Glutamatergic neuron (in vitro differentiated cells): ENCODE results near the gene CIDEA. TPM values are rescaled to one million over a fixed set of nuclear protein-coding genes. Genes with fewer than 3 reads are reported as not detected.
"Not testable (repeated sequence)": the region's sequence is repeated elsewhere in the genome, so short reads cannot be mapped to it uniquely, and the experiment has no call there.

Source experiments
- DNase-seq: peaks from one replicate; pipeline ENCODE4 v3.0.0; 2022
- H3K27ac Mint-ChIP-seq: one replicate; pipeline ENCODE4 v1.8.0; 2020; ENCODE audit warnings: mild to moderate bottlenecking, mixed read lengths, inconsistent platforms; ENCODE audit not compliant: unreplicated experiment
- H3K27me3 Mint-ChIP-seq: one replicate; pipeline ENCODE4 v1.8.0; 2020; ENCODE audit warnings: mild to moderate bottlenecking, moderate library complexity, mixed read lengths, inconsistent platforms; ENCODE audit not compliant: unreplicated experiment
- H3K36me3 Mint-ChIP-seq: one replicate; pipeline ENCODE4 v1.8.0; 2020; ENCODE audit warnings: mild to moderate bottlenecking, mixed read lengths, inconsistent platforms; ENCODE audit not compliant: unreplicated experiment
- H3K4me1 Mint-ChIP-seq: one replicate; pipeline ENCODE4 v1.8.0; 2020; ENCODE audit warnings: mild to moderate bottlenecking, low read depth, mixed read lengths, inconsistent platforms; ENCODE audit not compliant: unreplicated experiment
- H3K4me3 Mint-ChIP-seq: one replicate; pipeline ENCODE4 v1.8.0; 2020; ENCODE audit warnings: mild to moderate bottlenecking, mixed read lengths, inconsistent platforms; ENCODE audit not compliant: unreplicated experiment
- H3K9me3 Mint-ChIP-seq: one replicate; pipeline ENCODE4 v1.8.0; 2020; ENCODE audit warnings: mild to moderate bottlenecking, moderate library complexity, mixed read lengths, inconsistent platforms; ENCODE audit not compliant: unreplicated experiment
- CTCF ChIP-seq: fragments of 200-600 bp; sonication (generic); IDR thresholded peaks from one replicate; pipeline ENCODE4 v1.5.0; 2021; ENCODE audit not compliant: partially characterized antibody, unreplicated experiment
- total RNA-seq: library from RNA; stranded (reverse); fragmentation: NEBNext Ultra II Directional; extraction: Animal tissue kit (Norgen Biotek cat#: 25700); gene quantifications from one replicate; pipeline ENCODE4 v1.2.1, GENCODE V29; 2021; ENCODE audit not compliant: unreplicated experiment

CIDEA gene
- total RNA-seq, 1 donor from 2014 or later: not detected

GRCh38 chr18:12236141-12236540 lies 18.0 kb upstream of the CIDEA start:
- no peak overlapping the region for H3K4me3 Mint-ChIP-seq
- H3K4me1 Mint-ChIP-seq: peaks cover 16% of the 10 kb centered on the region
- H3K27me3 Mint-ChIP-seq: peaks cover 8% of the 10 kb centered on the region
- no peaks in the 10 kb centered on the region for H3K36me3 Mint-ChIP-seq
- H3K9me3 Mint-ChIP-seq: peaks cover 11% of the 10 kb centered on the region
- DNase-seq: no peak
- TF ChIP-seq CTCF: no peak
- no peak overlapping the region for H3K27ac Mint-ChIP-seq

GRCh38 chr18:12236934-12237832 lies 17.0 kb upstream of the CIDEA start:
- peak; percentile 92 for DNase-seq

GRCh38 chr18:12238826-12239225 lies 15.3 kb upstream of the CIDEA start:
- H3K27ac Mint-ChIP-seq: no peak overlapping the region

More at GRCh38 chr18:12236934-12237832, 17.0 kb upstream of the CIDEA start:
- Mint-ChIP-seq H3K27me3 (peaks cover 10% of the 10 kb centered on the region), H3K9me3 (peaks cover 11% of the 10 kb centered on the region), H3K4me3 (no peak overlapping the region), H3K27ac (peak overlapping the region; percentile 48), H3K36me3 (no peaks in the 10 kb centered on the region), H3K4me1 (peaks cover 16% of the 10 kb centered on the region)
- peak; percentile 95 for TF ChIP-seq CTCF

GRCh38 chr18:12239431-12239830 lies 14.7 kb upstream of the CIDEA start:
- H3K4me1 Mint-ChIP-seq: peaks cover 14% of the 10 kb centered on the region
- no peak for TF ChIP-seq CTCF
- H3K36me3 Mint-ChIP-seq: peaks cover 5% of the 10 kb centered on the region
- no peak for DNase-seq
- H3K27ac Mint-ChIP-seq: no peak overlapping the region
- peaks cover 8% of the 10 kb centered on the region for H3K9me3 Mint-ChIP-seq
- peaks cover 6% of the 10 kb centered on the region for H3K27me3 Mint-ChIP-seq
- H3K4me3 Mint-ChIP-seq: no peak overlapping the region

More at GRCh38 chr18:12238826-12239225, 15.3 kb upstream of the CIDEA start:
- no peak for DNase-seq
- Mint-ChIP-seq H3K4me3 (no peak overlapping the region), H3K27me3 (peaks cover 6% of the 10 kb centered on the region), H3K4me1 (peaks cover 13% of the 10 kb centered on the region), H3K36me3 (peaks cover 4% of the 10 kb centered on the region), H3K9me3 (peaks cover 7% of the 10 kb centered on the region)
- no peak for TF ChIP-seq CTCF

GRCh38 chr18:12242658-12243260 lies 11.4 kb upstream of the CIDEA start:
- Mint-ChIP-seq H3K9me3 (peaks cover 5% of the 10 kb centered on the region), H3K36me3 (peaks cover 5% of the 10 kb centered on the region), H3K4me1 (peaks cover 5% of the 10 kb centered on the region), H3K27ac (no peak overlapping the region), H3K4me3 (no peak overlapping the region), H3K27me3 (peaks cover 6% of the 10 kb centered on the region)
- no peak for TF ChIP-seq CTCF
- no peak for DNase-seq

GRCh38 chr18:12243272-12243671 lies 10.9 kb upstream of the CIDEA start:
- H3K4me1 Mint-ChIP-seq, DNase-seq, H3K36me3 Mint-ChIP-seq, H3K4me3 Mint-ChIP-seq, H3K9me3 Mint-ChIP-seq, H3K27me3 Mint-ChIP-seq: not testable (repeated sequence)
- peak overlapping the region; percentile 66 for H3K27ac Mint-ChIP-seq
